Hepatic stellate cell (primary cell): ENCODE measurements around the gene IDUA.
"Not testable (repeated sequence)": the region's sequence is repeated elsewhere in the genome, so short reads cannot be mapped to it uniquely, and the experiment has no call there.

Experiments
- DNase-seq: peaks from one replicate; pipeline ENCODE4 v3.0.0; 2011; ENCODE audit warnings: low spot score

IDUA gene

DNA sequence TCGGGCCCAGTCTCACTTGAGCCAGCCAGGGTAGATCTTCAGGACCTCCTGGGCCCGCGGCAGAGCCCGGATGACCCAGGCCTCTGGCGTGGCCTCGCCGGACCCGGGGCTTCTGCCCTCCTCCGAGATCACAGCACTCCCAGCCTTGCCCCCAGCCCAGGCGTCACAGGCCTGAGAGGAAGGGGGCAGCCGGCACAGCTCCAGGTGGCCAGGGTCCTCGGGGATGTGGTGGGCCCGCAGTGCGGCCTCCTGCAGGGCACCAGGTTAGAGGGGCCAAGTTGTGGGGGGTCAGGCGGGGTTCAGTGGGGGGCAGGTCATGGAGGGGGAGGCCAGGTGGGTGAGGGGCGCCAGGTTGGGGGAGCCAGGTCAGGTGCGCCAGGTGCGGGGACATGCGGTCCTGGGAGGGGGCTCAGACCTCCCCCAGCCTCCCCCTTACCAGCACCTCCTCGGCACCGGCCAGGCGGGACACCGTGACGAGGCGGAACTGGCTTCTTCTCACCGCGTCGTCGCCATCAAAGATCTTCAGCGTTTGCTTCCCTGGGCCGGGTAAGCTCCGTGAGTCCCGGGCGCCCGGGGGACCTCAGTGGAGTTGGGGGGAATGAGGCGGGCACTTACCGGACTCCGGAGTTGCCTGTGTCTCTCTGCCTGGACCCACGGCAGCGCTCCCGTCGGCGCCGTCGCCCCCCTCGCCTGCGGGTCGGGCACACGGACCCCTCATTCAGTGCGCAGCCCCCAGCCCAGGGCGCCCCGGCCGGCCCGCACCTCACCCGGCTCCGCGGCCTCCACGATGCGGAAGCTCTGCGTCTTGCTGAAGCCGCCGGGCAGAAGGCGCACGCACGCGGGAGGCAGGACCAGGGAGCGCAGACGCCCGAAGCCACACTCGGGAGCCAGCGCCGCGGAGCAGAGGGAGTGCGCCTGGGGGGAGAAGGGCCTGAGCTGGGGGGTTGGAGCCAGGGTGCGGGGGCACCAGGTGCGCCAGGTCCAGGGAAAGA lies 19.4 kb upstream of the IDUA start:
- DNase-seq = no peak

DNA sequence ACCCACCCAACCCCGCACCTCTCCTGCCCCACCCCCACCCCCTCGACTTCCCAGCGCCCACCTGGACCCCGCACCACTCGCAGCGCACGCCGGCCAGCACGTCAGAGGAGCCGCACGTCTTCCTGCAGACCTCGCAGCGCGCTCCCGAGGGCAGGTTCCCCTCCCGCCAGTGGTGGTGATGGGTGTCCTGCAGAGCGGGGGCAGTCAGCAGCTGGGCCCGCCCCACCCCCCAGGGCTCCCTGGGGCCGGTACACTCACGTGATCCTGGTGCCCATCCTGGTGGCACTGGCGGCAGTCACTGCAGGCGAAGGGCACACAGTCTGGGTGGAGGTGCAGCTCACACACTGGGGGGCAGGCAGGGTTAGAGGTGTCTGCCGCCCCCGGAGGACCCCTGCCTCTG lies 18.6 kb upstream of the IDUA start:
- no peak for DNase-seq

DNA sequence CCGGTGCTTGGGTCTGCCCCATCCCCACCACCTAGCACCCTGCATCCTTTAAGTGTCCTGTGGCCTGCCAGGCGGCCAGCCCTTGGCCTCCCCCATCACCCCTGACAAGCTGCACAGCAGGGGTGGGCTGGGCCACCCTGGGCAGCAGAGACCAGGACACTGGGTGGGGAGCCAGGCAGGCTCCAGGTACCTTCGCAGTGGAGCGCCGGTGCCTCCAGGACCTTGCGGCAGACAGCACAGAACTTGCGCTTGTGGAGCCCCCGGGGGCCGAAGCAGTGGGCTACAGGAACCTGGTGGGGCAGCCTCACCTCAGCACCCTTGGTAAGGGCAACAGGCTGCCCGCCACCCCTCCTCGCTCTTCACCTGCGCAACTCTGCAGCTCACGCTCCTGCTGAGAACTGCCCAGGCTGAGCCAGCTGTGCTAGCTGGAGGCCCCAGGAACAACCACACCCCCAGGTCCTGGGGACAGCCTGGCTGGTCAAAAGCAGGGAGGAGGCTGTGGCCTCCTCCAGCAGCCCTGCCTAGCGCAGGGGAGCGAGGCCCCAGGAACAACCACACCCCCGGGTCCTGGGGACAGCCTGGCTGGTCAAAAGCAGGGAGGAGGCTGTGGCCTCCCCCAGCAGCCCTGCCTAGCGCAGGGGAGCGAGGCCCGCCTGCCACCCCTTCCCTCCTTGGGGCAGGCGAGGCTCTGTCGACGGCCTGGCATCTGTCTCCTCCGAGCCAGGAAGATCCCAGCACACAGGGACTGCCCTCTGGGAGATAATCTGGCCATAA lies 18.0 kb upstream of the IDUA start:
- no peak for DNase-seq

DNA sequence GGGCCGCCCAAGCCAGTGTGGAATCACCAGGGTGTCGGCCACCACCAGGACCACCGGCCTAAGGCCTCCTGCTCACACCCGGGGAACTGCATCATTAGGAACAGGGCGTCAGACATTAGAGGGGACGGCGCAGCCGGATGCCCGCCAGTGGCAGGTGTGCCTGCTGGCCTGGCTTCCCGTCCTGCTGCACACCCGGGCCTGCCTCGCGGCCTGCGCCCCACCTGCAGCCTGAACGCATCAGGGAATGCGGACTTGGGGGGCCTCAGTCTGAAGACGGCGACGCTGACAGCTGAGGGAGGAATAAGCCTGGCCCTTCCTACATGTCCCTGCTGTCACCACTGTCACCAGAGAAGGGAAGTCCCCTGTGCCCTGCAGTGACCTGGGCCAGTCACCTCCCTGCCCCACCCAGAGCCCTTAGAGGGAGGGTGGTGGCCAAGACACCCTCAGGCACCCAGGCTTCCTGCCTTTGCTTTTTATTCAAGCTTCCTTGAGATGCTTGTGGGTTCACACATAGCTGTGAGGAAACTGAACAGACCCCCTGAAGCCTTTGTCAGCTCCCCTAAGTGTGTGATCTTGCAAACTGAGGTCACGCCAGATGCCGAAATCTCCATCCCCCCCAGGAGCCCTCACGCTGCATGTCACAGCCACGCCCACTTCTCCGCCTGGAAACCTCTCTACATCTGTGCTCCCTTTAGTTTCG lies 16.6 kb upstream of the IDUA start:
- no peak for DNase-seq

DNA sequence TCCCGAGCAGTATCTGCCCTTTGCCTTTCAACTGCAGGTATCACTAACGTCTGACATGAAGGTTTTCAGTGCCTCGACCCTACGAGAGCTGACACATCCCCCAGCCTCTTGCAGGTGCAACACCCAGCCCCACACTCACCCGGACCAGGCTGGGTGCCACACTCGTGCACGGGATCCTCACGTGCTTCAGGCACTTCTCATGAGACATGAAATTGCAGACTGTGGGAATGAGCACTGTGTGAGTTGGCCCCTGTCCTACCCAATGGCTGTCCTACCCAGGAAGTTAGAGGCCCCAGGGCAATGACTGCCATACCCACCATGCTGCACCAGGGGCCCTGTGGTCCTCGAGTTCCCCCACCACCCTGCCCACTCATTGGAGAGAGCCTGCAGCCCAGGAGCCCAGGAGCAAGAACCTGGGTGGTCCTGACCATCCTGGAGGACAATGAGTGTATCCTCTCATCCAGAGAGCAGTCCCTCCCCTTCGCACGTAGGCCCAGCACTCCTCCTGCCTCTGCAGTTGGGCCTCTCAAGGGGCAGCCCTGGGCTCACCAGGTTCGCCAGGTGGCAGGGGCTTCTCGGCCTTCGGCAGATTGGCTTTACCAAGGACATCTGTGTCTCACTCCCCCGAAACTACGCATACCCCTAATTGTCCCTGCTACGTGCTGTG lies 15.9 kb upstream of the IDUA start:
- no peak for DNase-seq

DNA sequence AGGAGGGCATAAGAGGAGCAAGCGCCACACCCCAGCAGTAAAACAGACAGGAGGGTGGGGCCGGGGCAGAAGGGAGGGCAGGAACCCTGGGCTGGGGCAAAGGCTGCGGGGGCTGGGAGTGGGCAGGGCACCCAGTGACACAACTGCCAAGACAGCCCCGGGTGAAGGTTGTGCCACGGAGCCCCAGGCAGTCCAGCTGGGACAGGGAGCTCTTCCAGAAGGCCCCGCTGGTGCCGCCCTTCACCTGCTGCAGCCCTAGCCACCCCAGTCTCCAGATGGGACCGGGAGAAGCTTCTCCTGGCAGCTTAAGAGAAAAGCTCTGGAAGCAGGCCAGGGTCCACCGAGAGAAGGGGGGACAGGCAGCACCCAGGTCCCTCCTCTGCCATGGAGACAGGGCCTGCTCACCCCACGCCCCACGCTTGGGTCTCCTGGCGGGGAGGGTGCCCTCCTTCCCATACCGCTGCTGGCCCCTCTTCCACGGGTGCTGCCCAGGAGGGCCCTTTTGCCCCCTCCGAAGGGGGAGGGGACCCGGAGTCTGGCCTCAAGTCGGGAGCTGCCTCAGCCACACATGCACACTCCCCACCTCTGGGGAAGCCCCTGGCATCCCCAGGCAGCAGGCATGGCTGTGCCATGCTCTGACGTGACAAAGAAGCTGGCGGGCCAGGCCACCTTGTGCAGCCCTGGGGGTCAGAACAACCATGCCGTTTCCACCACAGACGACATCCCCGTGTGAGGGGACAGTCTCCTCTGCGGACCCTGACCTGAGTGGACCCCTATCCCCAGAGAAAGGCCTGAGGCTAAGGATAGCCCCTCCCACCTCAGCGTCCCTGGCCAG lies 15.0 kb upstream of the IDUA start:
- no peak for DNase-seq

DNA sequence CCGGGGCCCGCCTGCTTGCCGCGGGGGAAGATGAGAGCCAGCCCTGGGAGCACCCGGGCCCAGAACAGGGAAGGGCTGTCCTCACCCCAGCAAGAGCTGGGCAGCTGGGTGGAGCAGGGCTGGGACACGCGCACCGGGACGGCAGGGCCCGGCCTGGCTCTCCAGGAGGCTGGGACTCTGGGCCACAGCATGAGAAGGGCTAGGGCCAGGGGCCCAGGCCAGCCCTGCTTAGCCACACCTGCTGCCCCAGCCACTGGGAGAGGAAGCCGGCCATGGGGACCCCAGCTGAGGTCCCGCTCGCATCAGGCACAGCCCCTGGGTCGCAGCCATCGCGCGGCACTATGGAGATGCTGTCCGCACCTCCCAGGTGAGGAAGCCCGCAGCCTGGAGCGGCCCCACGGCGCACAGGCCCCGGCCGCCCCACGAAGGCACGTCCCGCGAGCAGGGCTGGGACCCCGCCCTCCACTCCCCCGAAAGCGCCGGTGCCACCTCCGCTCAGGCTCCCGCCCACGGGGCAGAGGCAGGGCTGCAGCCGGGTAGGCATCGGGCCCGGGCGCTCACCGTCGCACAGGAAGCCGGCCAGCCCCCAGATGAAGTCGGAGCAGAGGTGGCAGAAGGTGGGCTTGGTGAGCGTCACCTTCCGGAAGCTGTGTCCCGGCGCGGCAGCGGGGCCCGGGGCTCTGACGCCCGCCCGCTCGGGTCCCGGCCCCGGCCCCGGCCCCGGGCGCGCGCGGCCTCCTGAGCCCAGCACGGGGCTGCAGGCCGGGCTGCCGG lies 14.0 kb upstream of the IDUA start:
- peak; percentile 77 for DNase-seq

DNA sequence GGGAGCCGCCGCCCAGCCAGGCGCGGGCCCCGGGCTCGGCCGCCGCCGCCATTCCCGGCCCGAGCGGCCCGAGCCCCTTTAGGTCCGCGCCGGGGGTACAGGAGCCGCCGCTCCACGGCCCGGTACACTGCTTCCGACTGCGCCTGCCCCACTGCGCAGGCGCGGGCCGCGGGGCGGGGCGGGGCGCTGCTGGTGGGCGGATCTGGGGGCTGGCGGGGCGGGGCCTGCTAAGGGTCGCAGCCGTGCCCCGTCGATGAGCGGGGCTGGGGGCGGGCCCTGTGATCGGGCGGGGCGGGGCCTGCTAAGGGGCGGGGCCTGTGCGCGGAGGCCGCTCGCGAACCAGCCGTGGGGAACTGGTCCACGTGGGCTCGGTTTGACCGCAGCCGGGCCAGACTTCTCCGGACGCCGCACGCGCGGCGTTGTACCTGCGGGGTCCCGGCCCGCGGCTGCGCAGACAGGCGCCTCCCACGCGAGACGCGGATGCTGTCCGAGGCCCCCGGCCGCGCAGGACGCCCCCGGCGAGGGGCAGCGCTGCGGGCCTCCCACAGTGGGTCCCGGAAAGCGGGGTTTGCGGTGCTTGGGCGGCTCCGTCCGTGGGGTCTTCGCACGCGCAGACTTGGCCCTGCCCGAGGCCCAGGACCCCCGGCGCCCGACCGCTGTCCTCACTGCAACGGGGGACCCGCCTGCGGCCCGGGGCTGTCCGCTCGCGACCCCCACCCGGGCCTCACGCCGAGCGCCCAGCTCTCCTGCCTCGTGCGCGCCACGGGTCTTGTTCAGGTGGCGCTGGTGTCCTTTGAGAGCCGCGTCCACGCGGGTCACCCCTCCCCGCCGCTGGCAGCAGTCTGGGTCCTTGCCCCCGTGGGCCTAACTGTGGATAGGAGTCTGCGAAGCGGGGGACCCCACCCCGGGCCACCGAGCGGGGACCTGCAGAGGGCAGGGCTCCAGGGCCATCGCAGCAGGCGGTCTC lies 13.1 kb upstream of the IDUA start, which contains the start of gene DGKQ:
Gene DGKQ (minus strand): TSS at position 139 of the 967 bp plus-strand sequence. CDS start 87 bp downstream, at position 52.
- peak; percentile 97 for DNase-seq

DNA sequence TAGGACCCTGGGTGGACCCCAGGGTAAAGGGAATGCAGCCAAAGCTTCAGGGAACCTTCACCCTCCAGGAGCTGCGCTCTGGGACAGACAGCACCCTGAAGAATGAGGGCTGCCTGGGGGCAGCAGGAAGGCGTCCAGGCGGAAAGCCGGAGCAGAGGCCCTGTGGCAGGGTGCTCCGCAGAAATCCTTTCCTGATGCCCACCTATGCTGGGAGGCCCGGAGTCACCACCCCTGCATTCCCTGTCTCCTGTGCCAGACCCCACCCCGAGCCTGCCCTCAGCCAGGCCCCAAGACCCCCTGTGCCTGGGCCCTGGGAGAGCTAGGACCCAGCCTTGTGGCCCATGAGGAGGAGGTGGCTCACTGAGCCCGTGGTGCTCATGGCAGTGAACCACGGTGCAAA lies 12.2 kb upstream of the IDUA start:
- DNase-seq = no peak

DNA sequence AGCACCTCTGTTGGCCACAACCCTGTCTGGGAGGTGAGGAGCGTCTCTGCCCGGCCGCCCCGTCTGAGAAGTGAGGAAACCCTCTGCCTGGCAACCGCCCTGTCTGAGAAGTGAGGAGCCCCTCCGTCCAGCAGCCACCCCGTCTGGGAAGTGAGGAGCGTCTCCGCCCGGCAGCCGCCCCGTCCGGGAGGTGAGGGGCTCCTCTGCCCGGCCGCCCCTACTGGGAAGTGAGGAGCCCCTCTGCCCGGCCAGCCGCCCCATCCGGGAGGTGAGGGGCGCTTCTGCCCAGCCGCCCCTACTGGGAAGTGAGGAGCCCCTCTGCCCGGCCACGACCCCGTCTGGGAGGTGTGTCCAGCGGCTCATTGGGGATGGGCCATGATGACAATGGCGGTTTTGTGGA lies 10.8 kb upstream of the IDUA start:
- DNase-seq = not testable (repeated sequence)

DNA sequence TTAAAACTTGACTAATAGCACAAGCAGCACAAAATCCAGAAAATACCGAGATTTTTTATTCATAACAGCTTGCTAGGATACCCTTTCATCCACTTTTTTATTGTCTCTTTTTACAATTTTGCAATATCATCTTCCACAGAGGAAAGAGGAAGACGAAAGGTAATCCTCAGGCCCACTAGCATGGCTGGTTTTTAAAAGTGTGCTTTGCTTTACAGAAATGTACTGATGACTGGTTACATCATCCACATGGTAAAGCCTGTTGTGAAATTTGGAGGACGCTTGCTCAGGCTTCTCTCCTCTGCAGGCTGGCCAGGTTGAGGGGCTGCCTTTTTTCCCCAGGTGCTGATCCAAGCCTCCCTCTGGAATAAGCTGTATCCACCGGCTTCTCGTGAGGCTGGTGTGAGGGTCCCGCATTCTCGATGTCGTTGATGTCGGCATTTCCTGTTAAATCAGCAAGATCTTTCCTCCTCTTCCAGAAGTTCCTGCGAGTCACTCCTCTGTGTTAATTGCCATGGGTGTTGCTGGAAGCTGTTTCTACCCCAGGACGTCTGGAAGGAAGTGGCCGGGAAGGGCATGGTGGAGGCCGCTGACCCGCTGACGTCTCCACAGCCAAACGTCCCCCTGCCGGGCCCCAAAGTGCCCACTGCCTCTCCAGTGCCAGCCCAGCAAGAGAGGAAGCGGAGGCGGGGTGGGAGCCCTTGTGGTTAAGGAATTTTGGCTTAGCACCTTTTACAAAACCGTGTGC lies 7.7 kb upstream of the IDUA start:
- DNase-seq = peak; percentile 44

DNA sequence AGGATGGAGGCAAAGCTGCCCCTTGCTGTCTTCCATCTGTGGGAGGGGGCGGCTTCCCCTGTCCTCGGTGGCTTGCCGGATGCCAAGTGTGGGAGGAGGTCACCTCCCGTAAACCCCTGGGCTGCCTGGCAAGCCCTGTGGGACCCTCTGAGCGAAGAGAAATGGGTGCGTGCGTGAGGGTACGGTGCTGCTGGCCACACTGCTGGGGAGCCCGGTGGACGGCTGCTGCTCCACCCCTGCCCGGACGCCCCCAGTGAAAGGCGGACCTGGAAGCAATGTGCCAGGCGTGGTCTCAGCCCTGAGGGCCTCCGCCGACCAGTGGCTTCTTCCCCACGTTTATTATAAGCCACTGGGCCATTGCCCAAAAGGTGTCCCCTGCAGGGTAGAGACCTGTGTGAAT lies 4.6 kb upstream of the IDUA start:
- no peak for DNase-seq

DNA sequence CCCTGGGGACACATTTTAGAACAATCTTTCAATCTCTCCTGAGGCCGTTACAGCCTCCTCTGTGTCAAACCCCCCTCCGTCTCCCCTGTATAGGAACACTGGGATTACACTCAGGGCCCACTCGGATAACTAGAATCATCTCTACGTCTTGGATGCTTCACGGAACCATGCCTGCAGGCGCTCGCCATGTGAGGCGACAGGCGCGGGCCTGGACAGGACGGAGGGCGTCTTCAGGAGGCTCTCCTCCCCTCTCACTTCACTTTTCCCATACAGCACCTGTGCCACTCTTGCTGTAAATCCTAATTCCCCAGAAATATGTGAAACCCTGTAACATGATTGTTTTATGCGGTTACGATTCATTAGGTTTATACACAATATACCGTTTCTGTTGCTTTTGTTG lies 4.0 kb upstream of the IDUA start:
- no peak for DNase-seq

DNA sequence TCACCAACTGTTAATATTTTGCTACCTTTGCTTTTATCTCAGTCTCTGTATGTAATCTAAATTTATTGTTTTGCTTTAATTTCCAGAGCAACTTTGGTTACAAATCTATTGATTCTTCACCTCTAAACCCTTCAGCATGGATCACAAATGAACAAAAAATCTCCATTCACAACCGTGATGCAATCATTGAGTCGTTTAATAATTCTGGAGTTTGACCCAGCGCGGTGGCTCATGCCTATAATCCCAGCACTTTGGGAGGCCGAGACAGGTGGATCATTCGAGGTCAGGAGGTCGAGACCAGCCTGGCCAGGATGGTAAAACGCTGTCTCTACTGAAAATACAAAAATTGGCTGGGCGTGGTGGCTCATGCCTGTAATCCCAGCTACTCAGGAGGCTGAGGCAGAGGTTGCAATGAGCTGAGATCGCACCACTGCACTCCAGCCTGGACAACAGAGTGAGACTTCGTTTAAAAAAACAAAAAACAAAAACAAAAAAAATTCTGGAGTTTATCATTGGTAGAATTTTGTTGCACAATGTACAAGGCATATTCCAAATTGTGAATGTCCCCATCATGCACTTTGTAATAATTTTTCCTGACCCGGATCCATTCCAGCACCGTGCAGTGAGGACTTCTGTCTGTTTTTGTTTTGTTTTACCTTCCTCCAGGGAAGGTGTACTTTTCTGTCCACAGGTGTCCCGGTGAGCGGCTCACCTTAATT lies 2.3 kb upstream of the IDUA start:
- no peak for DNase-seq

DNA sequence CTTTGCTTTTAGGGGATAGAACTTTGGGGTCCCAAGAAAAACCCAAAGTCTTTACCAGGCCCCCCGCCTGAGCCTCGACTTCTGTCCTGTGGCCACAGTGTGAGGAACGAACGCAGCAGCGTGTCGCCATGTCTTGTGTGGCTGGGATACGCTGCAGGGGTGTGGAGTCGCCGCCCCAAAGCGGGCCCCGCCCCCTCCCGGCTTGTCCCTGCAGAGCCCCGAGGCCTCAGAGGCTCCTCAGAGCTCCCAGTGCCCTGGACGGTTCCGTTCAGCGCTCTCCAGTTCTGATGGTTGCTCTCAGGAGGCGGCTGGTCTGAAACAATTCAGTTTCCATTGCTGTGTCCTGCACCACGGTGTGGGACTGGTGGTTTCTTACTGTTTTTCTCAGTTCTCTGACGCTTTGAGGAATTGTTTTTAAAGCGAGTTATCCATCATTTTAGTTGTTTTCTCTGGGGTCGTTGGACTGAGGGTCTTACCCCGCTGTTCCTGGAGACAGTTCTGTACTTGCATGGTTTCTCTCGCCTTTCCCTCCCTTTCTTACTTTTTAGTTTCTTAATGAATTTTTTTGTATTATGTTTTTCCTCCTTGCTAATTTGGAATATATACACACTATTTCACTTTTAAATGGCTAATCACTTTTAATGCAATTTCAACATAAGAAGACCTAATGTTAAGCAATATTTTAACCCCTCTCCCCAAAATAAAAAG lies 1.6 kb upstream of the IDUA start:
- DNase-seq = peak; percentile 86

DNA sequence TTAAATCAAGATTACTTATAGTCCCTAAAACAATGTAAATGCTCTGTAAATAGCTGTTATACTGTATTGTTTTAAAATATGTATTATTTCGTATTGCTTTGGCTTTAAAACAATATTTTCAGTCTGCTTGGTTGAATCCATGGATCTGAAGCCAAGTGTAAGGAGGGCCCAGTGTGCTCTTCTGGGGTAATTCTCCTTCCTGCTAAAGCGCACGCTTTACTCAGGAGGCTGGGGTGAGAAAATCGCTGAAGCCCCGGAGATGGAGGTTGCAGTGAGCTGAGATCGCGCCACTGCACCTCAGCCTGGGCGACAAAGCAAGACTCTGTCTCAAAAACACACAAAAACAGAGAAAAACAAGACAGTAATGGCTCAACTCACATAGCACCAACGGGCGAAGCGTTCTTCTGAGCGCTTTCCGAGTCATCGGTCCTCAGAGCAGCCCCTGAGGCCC lies 391 bp upstream of the IDUA start:
- no peak for DNase-seq
